Measurements from ENCODE around the gene CENPT.

CENPT gene

GRCh38 chr16:67796099-67796718, 51.3 kb downstream of the CENPT start:
- TF ChIP-seq CTCF (IDR thresholded peaks at IDR 0.05; ENCODE audit: insufficient read depth, low read length, poor library complexity, severe bottlenecking) (no peak), EZH2phosphoT487 (conservative IDR thresholded peaks at IDR 0.05; ENCODE audit: low read length) (no peak)
- Histone ChIP-seq H4K20me1 (ENCODE audit: low read depth, low read length) (no peaks in the 10 kb centered on the region), H2AFZ (ENCODE audit: low read depth, low read length, severe bottlenecking) (no peak overlapping the region), H3K27ac (ENCODE audit: low read depth, low read length) (no peak overlapping the region), H3K4me2 (ENCODE audit: low read depth, low read length, poor library complexity, severe bottlenecking) (no peak overlapping the region), H3K9ac (ENCODE audit: low read length) (no peak overlapping the region), H3K36me3 (ENCODE audit: low read length) (no peaks in the 10 kb centered on the region), H3K79me2 (ENCODE audit: insufficient read depth, low read length) (peaks cover 11% of the 10 kb centered on the region; the same call in 1 of the 2 replicates), H3K4me3 (ENCODE audit: insufficient read depth, low read length, poor library complexity, severe bottlenecking) (no peak overlapping the region), H3F3A (ENCODE audit: insufficient read depth) (no peaks in the 10 kb centered on the region), H3K9me2 (replicated peaks; ENCODE audit: insufficient read depth, low read length) (no peaks in the 10 kb centered on the region), H3K9me3 (ENCODE audit: insufficient read depth, low read length) (no peaks in the 10 kb centered on the region), H3K27me3 (ENCODE audit: low read length) (no peaks in the 10 kb centered on the region)

GRCh38 chr16:67790071-67790470, 57.4 kb downstream of the CENPT start:
- Histone ChIP-seq H3K4me2 (ENCODE audit: low read depth, low read length, poor library complexity, severe bottlenecking) (no peak overlapping the region), H3K9ac (ENCODE audit: low read length) (no peak overlapping the region), H3K9me3 (ENCODE audit: insufficient read depth, low read length) (no peaks in the 10 kb centered on the region), H3K27ac (ENCODE audit: low read depth, low read length) (no peak overlapping the region), H3K79me2 (ENCODE audit: insufficient read depth, low read length) (peaks cover 4% of the 10 kb centered on the region; the same call in 1 of the 2 replicates), H3K36me3 (ENCODE audit: low read length) (no peaks in the 10 kb centered on the region), H3F3A (ENCODE audit: insufficient read depth) (no peaks in the 10 kb centered on the region), H3K9me2 (replicated peaks; ENCODE audit: insufficient read depth, low read length) (no peaks in the 10 kb centered on the region), H2AFZ (ENCODE audit: low read depth, low read length, severe bottlenecking) (no peak overlapping the region), H3K27me3 (ENCODE audit: low read length) (no peaks in the 10 kb centered on the region), H4K20me1 (ENCODE audit: low read depth, low read length) (no peaks in the 10 kb centered on the region), H3K4me3 (ENCODE audit: insufficient read depth, low read length, poor library complexity, severe bottlenecking) (no peak overlapping the region)
- no peak for TF ChIP-seq CTCF (IDR thresholded peaks at IDR 0.05; ENCODE audit: insufficient read depth, low read length, poor library complexity, severe bottlenecking)
- no peak for TF ChIP-seq EZH2phosphoT487 (conservative IDR thresholded peaks at IDR 0.05; ENCODE audit: low read length)

- H3K9ac ChIP-seq (ENCODE audit: low read length): no peak overlapping the region
- no peaks in the 10 kb centered on the region for H3F3A ChIP-seq (ENCODE audit: insufficient read depth)
- no peaks in the 10 kb centered on the region for H3K79me2 ChIP-seq (ENCODE audit: insufficient read depth, low read length)
- no peaks in the 10 kb centered on the region for H4K20me1 ChIP-seq (ENCODE audit: low read depth, low read length)
- no peaks in the 10 kb centered on the region for H3K27me3 ChIP-seq (ENCODE audit: low read length)
- H3K27ac ChIP-seq (ENCODE audit: low read depth, low read length): no peak overlapping the region
- no peak overlapping the region for H3K4me2 ChIP-seq (ENCODE audit: low read depth, low read length, poor library complexity, severe bottlenecking)
- H3K36me3 ChIP-seq (ENCODE audit: low read length): no peaks in the 10 kb centered on the region
- no peak overlapping the region for H2AFZ ChIP-seq (ENCODE audit: low read depth, low read length, severe bottlenecking)
- no peaks in the 10 kb centered on the region for H3K9me3 ChIP-seq (ENCODE audit: insufficient read depth, low read length)
- no peak for TF ChIP-seq EZH2phosphoT487 (conservative IDR thresholded peaks at IDR 0.05; ENCODE audit: low read length)
- no peak for TF ChIP-seq CTCF (IDR thresholded peaks at IDR 0.05; ENCODE audit: insufficient read depth, low read length, poor library complexity, severe bottlenecking)
- H3K9me2 ChIP-seq (replicated peaks; ENCODE audit: insufficient read depth, low read length): no peaks in the 10 kb centered on the region
- no peak overlapping the region for H3K4me3 ChIP-seq (ENCODE audit: insufficient read depth, low read length, poor library complexity, severe bottlenecking)
Observed at GRCh38 chr16:67786491-67786890, 61.0 kb downstream of the CENPT start.
